GM19397 (cell line): Measurements from ENCODE around the gene KATNBL1.

Source experiments
- ATAC-seq: cut with Tn5 transposase; IDR thresholded peaks from one replicate; pipeline ENCODE4 v1.9.1; 2021; ENCODE audit warnings: mild to moderate bottlenecking, moderate library complexity; ENCODE audit not compliant: unreplicated experiment

KATNBL1 gene

DNA sequence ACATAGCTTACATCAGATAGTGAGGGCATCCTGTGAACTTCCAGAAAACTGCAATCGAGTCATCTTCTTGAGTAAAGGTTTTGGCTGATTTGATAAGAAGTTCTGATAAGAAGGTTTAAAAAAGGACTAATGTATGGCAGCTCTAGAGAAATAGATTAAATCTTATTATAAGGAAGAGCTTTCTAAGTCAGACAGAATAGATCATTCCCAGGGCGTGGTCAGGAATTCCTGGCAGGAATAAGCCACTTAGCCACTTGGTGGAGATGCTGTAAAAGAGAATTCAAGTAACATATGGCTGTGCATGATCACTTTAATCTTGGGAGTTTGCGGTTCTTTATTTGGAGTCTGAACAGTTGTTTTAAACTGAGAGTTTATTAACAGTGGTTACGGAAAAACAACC is 90.6 kb downstream of the KATNBL1 start:
- ATAC-seq, result no peak

- ATAC-seq, result no peak
Observed at GRCh38 chr15:34116620-34117019, 93.3 kb downstream of the KATNBL1 start.

GRCh38 chr15:34114739-34115138 is 95.2 kb downstream of the KATNBL1 start:
- ATAC-seq, result no peak

DNA sequence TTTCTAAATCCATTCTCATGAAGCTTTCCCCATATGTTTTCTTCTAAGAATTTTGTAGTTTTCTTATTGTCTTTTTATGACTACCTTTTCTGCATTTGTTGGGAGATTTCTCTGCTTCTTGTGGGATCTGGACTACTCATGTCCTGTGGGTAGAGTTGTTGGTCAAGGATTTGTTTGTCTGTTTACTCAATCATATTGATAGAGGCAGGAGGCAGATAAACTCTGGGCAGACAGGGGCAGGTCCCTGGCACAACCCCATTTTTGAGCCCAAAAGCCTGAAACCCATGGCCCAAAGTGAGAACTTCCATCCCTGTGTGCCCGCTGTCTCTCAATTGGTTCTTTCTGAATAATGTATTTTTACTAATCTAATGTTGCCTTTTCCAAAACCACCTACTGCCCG is 95.7 kb downstream of the KATNBL1 start:
- ATAC-seq, result no peak

DNA sequence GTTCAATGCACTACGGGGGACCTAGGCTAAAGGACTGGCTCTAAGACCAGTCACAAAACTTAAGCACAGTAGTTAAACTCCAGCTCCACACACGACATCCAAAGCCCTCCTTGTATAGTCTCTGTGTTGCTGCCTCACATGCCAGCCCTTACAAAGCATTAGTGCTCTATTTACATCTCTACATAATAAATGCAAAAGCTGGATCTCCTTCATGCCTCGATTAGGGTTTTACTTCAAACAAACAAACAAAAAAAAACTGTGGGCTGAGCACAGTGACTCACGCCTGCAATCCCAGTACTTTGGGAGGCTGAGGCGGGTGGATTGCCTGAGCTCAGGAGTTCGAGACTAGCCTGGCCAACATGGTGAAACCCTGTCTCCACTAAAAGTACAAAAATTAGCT is 98.4 kb downstream of the KATNBL1 start:
- no peak for ATAC-seq

GRCh38 chr15:34109797-34110663 is 99.9 kb downstream of the KATNBL1 start:
- no peak for ATAC-seq

DNA sequence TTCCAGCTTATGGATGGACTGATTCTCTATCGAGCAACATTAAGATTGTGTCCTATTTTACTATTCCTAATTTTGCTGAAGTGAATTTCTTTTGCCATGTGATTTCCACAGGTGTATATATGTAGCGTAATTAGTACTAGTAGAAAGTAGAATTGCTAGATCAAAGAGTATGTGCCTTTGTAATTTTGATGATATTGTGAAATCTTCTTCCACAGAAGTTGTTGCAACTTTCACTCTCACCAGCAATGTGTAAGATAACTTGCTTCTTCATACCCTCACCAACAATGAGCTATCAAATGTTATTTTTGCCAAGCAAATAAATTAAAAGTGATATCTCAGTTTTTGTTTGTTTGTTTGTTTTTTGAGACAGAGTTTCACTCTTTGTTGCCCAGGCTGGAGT is 102.6 kb downstream of the KATNBL1 start:
- no peak for ATAC-seq

DNA sequence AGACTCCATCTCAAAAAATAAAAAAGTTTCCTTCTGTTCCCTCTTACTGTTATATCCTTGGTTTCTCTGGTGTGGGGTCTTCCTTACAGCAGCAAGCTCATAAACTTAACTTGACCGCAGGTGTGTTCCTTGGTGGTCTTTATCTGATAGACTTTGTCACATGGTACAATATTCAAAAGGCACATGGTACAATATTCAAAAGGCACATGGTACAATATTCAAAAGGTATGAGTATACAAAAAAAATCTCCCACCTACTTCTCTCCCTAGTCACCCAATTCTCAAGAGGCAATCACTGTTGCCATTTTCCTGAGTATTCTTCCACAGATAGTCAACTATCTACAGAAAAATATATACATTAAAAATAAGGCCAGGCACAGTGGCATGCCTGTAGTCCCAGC is 103.5 kb downstream of the KATNBL1 start:
- ATAC-seq, result no peak

DNA sequence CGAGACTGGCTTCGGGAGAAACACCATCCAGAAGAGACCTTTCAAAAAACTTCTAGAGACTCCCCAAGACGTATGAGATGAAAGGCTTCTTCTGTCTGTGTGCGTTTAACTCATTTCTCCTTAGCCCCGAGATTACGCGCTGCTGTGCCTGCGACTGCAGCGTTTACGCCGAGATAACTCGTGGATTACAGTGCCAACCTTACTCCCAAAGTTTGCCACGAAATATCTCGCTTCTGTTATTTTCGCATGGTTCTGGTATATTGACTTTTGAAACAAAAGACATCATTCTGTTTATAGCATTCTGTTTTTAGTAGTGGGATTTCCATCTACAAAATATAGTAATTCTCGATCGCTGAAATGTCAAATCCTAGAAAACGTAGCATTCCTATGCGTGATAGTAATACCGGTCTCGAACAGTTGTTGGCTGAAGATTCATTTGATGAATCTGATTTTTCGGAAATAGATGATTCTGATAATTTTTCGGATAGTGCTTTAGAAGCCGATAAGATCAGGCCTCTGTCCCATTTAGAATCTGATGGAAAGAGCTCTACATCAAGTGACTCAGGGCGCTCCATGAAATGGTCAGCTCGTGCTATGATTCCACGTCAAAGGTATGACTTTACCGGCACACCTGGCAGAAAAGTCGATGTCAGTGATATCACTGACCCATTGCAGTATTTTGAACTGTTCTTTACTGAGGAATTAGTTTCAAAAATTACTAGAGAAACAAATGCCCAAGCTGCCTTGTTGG is 107.5 kb downstream of the KATNBL1 start:
- ATAC-seq, result no peak

DNA sequence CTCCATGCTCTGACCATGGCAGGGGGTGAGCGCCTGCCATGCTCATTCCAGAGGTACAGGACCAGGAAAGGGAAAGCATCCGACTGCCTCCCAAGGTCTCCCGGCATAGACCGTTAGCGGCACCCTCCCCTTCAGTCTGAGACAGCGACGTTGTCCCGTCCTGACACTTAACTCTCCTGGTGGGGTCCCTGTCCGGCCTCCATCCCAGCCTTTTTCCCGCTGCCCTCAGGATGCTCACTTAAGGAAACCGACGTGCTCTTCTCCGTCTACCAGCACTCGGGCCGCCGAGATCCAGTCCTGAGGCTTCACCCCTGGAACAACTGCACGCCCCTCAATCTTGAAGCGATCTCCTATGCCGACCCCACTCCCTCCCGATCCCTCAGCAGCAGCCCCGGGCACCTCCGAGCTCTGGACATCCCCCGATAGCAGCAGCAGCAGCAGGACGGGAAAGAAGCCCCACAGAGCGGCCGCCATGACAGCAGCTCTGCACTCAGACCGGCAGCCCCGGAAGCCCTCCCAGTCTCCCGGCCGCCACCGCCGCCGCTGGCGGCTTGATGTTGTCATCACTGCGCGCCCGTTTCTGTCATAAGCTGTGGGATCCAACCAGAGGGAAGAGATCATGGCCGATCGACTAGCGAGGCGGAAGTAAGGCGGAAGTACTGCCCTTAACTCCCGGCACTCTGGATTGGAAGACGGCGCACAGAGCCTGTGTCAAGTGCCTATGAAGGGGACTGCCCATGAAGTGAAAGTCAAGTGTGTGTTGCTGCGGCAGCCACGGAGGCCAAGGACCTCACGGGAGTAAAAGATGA is 108.3 kb downstream of the KATNBL1 start, which contains the start of the genes EMC7 and PGBD4:
Gene EMC7 (minus strand): TSS at position 497 of the 809 bp plus-strand sequence. CDS start 23 bp downstream, at position 474.
Gene PGBD4 (plus strand): TSS at position 718 of the 809 bp plus-strand sequence. CDS start 449 bp downstream, outside the sequence.
- ATAC-seq, result peak; percentile 98

- ATAC-seq, result no peak
Observed at GRCh38 chr15:34099914-34100313, 110.0 kb downstream of the KATNBL1 start.
